IMR-90 (cell line): ENCODE results near the gene BAIAP2L1. TPM values are rescaled to one million over a fixed set of nuclear protein-coding genes. Genes with fewer than 3 reads are reported as not detected.

Source experiments
- ATAC-seq: fragments of 200-7000 bp; cut with Tn5 transposase; 2 replicates; pipeline ENCODE4 v1.9.1; 2020; ENCODE audit warnings: low read depth, mild to moderate bottlenecking, moderate library complexity
- BruUV-seq: library from RNA; stranded (reverse); fragments of 400-500 nt; replicated peaks from 2 replicates; lab custom pipeline; 2021; lab: Mats Ljungman, UMichigan
- CTCF ChIA-PET: fragments of 300-600 bp; formaldehyde crosslinking; extraction: SDS; loops from one replicate; lab custom pipeline; 2021; ENCODE audit warnings: antibody characterized with exemption; lab: Yijun Ruan, JAX
- POLR2A ChIA-PET: fragments of 300-600 bp; sonication (Branson Sonifier 250); formaldehyde crosslinking; loops from one replicate; lab custom pipeline; 2022; ENCODE audit warnings: antibody characterized with exemption; ENCODE audit not compliant: unreplicated experiment; lab: Charles Lee
- DNase-seq: peaks from one replicate; pipeline ENCODE4 v3.0.0; 2013
- H2AFZ ChIP-seq: replicated peaks from 2 replicates; pipeline ENCODE3; 2013; ENCODE audit warnings: low read length, mild to moderate bottlenecking; ENCODE audit not compliant: poor library complexity
- H2AK5ac ChIP-seq: 2 replicates; pipeline ENCODE4 v1.6.1; 2013; ENCODE audit warnings: low read depth, low read length, inconsistent platforms
- H2AK9ac ChIP-seq: replicated peaks from 2 replicates; pipeline ENCODE3; 2013; ENCODE audit warnings: mild to moderate bottlenecking, low read depth, low read length, moderate library complexity; ENCODE audit not compliant: poor library complexity
- H2BK120ac ChIP-seq: 2 replicates; pipeline ENCODE4 v1.6.1; 2013; ENCODE audit warnings: low read depth, low read length, inconsistent platforms
- H2BK15ac ChIP-seq: 3 replicates; pipeline ENCODE4 v1.6.1; 2013; ENCODE audit warnings: low read depth, low read length, inconsistent platforms
- H2BK20ac ChIP-seq: 2 replicates; pipeline ENCODE4 v1.6.1; 2013; ENCODE audit warnings: low read depth, mild to moderate bottlenecking, inconsistent platforms, low read length, moderate library complexity
- H2BK5ac ChIP-seq: 2 replicates; pipeline ENCODE4 v1.6.1; 2013; ENCODE audit warnings: mild to moderate bottlenecking, low read depth, low read length, inconsistent platforms; ENCODE audit not compliant: poor library complexity, severe bottlenecking
- H3K14ac ChIP-seq: replicated peaks from 2 replicates; pipeline ENCODE4 v1.6.1; 2013; ENCODE audit warnings: low read depth, low read length, inconsistent platforms
- H3K18ac ChIP-seq: 2 replicates; pipeline ENCODE4 v1.6.1; 2013; ENCODE audit warnings: low read depth, low read length, control low read depth
- H3K23ac ChIP-seq: 2 replicates; pipeline ENCODE4 v1.6.1; 2013; ENCODE audit warnings: low read depth, low read length, inconsistent platforms
- H3K27ac ChIP-seq: 2 replicates; pipeline ENCODE4 v1.5.1; 2013; ENCODE audit warnings: mild to moderate bottlenecking, control low read depth, low read length; ENCODE audit not compliant: insufficient read depth
- H3K27me3 ChIP-seq: 2 replicates; pipeline ENCODE4 v1.6.1; 2013; ENCODE audit warnings: low read length; ENCODE audit not compliant: control insufficient read depth, insufficient read depth
- H3K36me3 ChIP-seq: 2 replicates; pipeline ENCODE4 v1.6.1; 2013; ENCODE audit warnings: low read length, mixed read lengths; ENCODE audit not compliant: control insufficient read depth, insufficient read depth
- H3K4ac ChIP-seq: 2 replicates; pipeline ENCODE4 v1.6.1; 2013; ENCODE audit warnings: low read depth, low read length, inconsistent platforms
- H3K4me1 ChIP-seq: 2 replicates; pipeline ENCODE4 v1.6.1; 2013; ENCODE audit warnings: low read length, mixed read lengths; ENCODE audit not compliant: control insufficient read depth, insufficient read depth
- H3K4me2 ChIP-seq: 2 replicates; pipeline ENCODE4 v1.6.1; 2013; ENCODE audit warnings: low read depth, mild to moderate bottlenecking, control low read depth, low read length, moderate library complexity
- H3K4me3 ChIP-seq: 2 replicates; pipeline ENCODE4 v1.5.1; 2013; ENCODE audit warnings: low read depth, mild to moderate bottlenecking, control low read depth, low read length, moderate library complexity; ENCODE audit not compliant: insufficient read depth
- H3K56ac ChIP-seq: 2 replicates; pipeline ENCODE4 v1.6.1; 2013; ENCODE audit warnings: low read length, inconsistent platforms; ENCODE audit not compliant: insufficient read depth; ENCODE audit errors: extremely low read depth
- H3K79me1 ChIP-seq, 2 experiments: 2 replicates each; pipeline ENCODE4 v1.6.1; 2013; ENCODE audit warnings: low read length in 2 of 2, inconsistent platforms in 1 of 2, low read depth in 1 of 2
- H3K9ac ChIP-seq: 2 replicates; pipeline ENCODE4 v1.6.1; 2013; ENCODE audit warnings: low read depth, low read length, control low read depth
- H3K9me1 ChIP-seq: 2 replicates; pipeline ENCODE4 v1.6.1; 2013; ENCODE audit warnings: low read length, inconsistent platforms; ENCODE audit not compliant: insufficient read depth
- H3K9me3 ChIP-seq: 2 replicates; pipeline ENCODE4 v1.6.1; 2013; ENCODE audit warnings: low read length; ENCODE audit not compliant: control insufficient read depth, insufficient read depth
- H4K20me1 ChIP-seq: 2 replicates; pipeline ENCODE4 v1.6.1; 2013; ENCODE audit warnings: low read length, inconsistent platforms; ENCODE audit not compliant: insufficient read depth
- H4K5ac ChIP-seq: 2 replicates; pipeline ENCODE4 v1.6.1; 2013; ENCODE audit warnings: mild to moderate bottlenecking, low read depth, low read length, control low read depth
- H4K8ac ChIP-seq, 2 experiments: 2 replicates each; pipeline ENCODE4 v1.6.1; 2013; ENCODE audit warnings: low read depth in 2 of 2, low read length in 2 of 2, control low read depth in 1 of 2, inconsistent platforms in 1 of 2
- H4K91ac ChIP-seq: 2 replicates; pipeline ENCODE4 v1.6.1; 2013; ENCODE audit warnings: low read depth, low read length, inconsistent platforms; ENCODE audit not compliant: insufficient read depth
- BHLHE40 ChIP-seq: fragments of 150-350 bp; IDR thresholded peaks from 2 replicates; pipeline ENCODE4 v1.6.1; 2016; ENCODE audit warnings: mild to moderate bottlenecking, low read depth, low read length
- CHD1 ChIP-seq: IDR thresholded peaks from 2 replicates; pipeline ENCODE4 v1.6.1; 2012; ENCODE audit warnings: low read depth, low read length, improper control_type of control experiment
- FOS ChIP-seq: fragments of 150-350 bp; IDR thresholded peaks from 2 replicates; pipeline ENCODE4 v1.6.1; 2016; ENCODE audit warnings: low read depth, low read length
- MAZ ChIP-seq: IDR thresholded peaks from 2 replicates; pipeline ENCODE4 v1.6.1; 2012; ENCODE audit warnings: low read depth, mild to moderate bottlenecking, low read length, improper control_type of control experiment, moderate library complexity, borderline replicate concordance
- MXI1 ChIP-seq: IDR thresholded peaks from 2 replicates; pipeline ENCODE4 v1.6.1; 2012; ENCODE audit warnings: low read depth, mild to moderate bottlenecking, low read length, moderate library complexity, borderline replicate concordance
- NFE2L2 ChIP-seq: fragments of 150-350 bp; IDR thresholded peaks from 2 replicates; pipeline ENCODE4 v1.6.1; 2016; ENCODE audit warnings: low read depth, mild to moderate bottlenecking, low read length
- POLR2A ChIP-seq: IDR thresholded peaks from 2 replicates; pipeline ENCODE4 v1.6.1; 2012; ENCODE audit warnings: mild to moderate bottlenecking, low read depth, low read length
- RCOR1 ChIP-seq: IDR thresholded peaks from 2 replicates; pipeline ENCODE4 v1.6.1; 2012; ENCODE audit warnings: mild to moderate bottlenecking, low read length, improper control_type of control experiment; ENCODE audit not compliant: insufficient replicate concordance
- RFX5 ChIP-seq: IDR thresholded peaks from 2 replicates; pipeline ENCODE4 v1.8.0; 2012; ENCODE audit warnings: low read depth, mild to moderate bottlenecking, low read length, moderate library complexity
- WGBS, 2 experiments: methylation state at CpG; one replicate each; pipeline versions ENCODE4 v1.1.5 to v1.1.7; 2013; ENCODE audit warnings: missing lambda C conversion rate in 2 of 2; ENCODE audit not compliant: insufficient read length in 1 of 2; ENCODE audit errors: extremely low coverage in 2 of 2; 5-methylcytosine and 5-hydroxymethylcytosine counted together
- dilution Hi-C: fragments of 300-500 bp; cut with HindIII; formaldehyde crosslinking; loops from one replicate; pipeline ENCODE4 v1.14.3; 2018; ENCODE audit warnings: low sequenced_read_pairs; ENCODE audit not compliant: unreplicated experiment
- in situ Hi-C: fragments of 300-500 bp; cut with MboI; formaldehyde crosslinking; loops from 3 replicates; pipeline ENCODE4 v1.14.3; 2019; ENCODE audit warnings: low sequenced_read_pairs, inconsistent platforms, mixed read lengths
- intact Hi-C: fragments of 100-400 bp; cut with micrococcal nuclease; formaldehyde crosslinking; loops from 2 replicates; pipeline ENCODE4 v1.10.0; 2022
- polyA plus RNA-seq, 3 experiments: library from polyadenylated mRNA; depleted of rRNA; stranded (reverse); fragments of >200 nt; gene quantifications; 2 replicates each; pipeline ENCODE4 v1.2.3, GENCODE V29; 2012; ENCODE audit warnings: low replicate concordance in 1 of 3
- total RNA-seq: library from RNA; depleted of rRNA; stranded (reverse); fragments of >200 nt; gene quantifications from 2 replicates; pipeline ENCODE4 v1.2.3, GENCODE V29; 2012
- TF ChIP-seq, protein P1 (sequence below): fragments of 150-350 bp; IDR thresholded peaks from 2 replicates; pipeline ENCODE4 v1.6.1; 2016; ENCODE audit warnings: low read depth, mild to moderate bottlenecking, low read length, moderate library complexity, borderline replicate concordance
- TF ChIP-seq, protein P2 (sequence below): fragments of 150-350 bp; IDR thresholded peaks from 2 replicates; pipeline ENCODE4 v1.6.1; 2017; ENCODE audit warnings: mild to moderate bottlenecking, antibody characterized with exemption, low read length, low read depth

Gene BAIAP2L1
- total and polyA plus RNA-seq, 2 of the 4 experiments (the other 2 are of a cell fraction), result 2.2 to 6.0 TPM

DNA sequence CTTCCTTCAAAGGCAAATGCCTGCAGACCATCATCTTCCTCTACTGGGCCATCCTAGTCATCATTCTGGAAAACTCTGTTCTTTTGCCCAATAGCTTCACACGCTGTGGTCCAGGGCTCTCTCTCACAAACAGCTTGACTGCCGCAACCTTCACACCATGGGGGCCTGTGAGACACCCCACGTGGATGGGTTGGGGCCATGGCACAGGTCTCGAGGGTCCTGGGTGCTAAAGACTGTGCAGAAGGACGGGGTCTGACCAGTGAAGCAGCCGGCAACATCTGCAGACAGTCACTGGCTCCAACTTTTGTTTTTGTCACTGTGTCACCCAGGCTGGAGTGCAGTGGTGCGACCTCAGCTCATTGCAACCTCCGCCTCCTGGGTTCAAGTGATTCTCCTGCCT is 91.3 kb downstream of the BAIAP2L1 start:
- no peak overlapping the region for H2AK5ac ChIP-seq
- H2AK9ac ChIP-seq, result no peak overlapping the region
- no peak overlapping the region for H3K4me3 ChIP-seq
- peak overlapping the region; percentile 32 for H2AFZ ChIP-seq
- H4K91ac ChIP-seq, result no peak overlapping the region
- no peak overlapping the region for H2BK20ac ChIP-seq
- dilution Hi-C loops, result no loop called here
- no peak overlapping the region for H2BK5ac ChIP-seq
- WGBS, 2 experiments, result 100% methylated on average over 6 of the region's 8 CpGs; no CpG with 5 or more reads in 1 of the 2 experiments
- BruUV-seq, result no TSS peak
- no peak overlapping the region for H3K9ac ChIP-seq
- H3K23ac ChIP-seq, result no peak overlapping the region
- in situ Hi-C loops, result loop anchor here (25.0 kb wide), 1 partner anchor 428 kb away; no protein-coding TSS in a partner anchor
- no peak overlapping the region for H3K27ac ChIP-seq
- peaks cover 6% of the 10 kb centered on the region; the same call in 1 of the 2 replicates for H3K9me1 ChIP-seq
- no peak overlapping the region for H4K5ac ChIP-seq
- no peak overlapping the region for H2BK15ac ChIP-seq
- DNase-seq (no peak), ATAC-seq (no peak)
- TF ChIP-seq MXI1 (no peak), CHD1 (no peak), RFX5 (no peak), MAZ (no peak), POLR2A (no peak), FOS (no peak), BHLHE40 (no peak), RCOR1 (no peak), NFE2L2 (no peak)
- TF ChIP-seq, protein P1, sequence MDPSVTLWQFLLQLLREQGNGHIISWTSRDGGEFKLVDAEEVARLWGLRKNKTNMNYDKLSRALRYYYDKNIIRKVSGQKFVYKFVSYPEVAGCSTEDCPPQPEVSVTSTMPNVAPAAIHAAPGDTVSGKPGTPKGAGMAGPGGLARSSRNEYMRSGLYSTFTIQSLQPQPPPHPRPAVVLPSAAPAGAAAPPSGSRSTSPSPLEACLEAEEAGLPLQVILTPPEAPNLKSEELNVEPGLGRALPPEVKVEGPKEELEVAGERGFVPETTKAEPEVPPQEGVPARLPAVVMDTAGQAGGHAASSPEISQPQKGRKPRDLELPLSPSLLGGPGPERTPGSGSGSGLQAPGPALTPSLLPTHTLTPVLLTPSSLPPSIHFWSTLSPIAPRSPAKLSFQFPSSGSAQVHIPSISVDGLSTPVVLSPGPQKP, result no peak
- TF ChIP-seq, protein P2, sequence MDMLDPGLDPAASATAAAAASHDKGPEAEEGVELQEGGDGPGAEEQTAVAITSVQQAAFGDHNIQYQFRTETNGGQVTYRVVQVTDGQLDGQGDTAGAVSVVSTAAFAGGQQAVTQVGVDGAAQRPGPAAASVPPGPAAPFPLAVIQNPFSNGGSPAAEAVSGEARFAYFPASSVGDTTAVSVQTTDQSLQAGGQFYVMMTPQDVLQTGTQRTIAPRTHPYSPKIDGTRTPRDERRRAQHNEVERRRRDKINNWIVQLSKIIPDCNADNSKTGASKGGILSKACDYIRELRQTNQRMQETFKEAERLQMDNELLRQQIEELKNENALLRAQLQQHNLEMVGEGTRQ, result no peak
- ChIA-PET CTCF (no interaction called here), POLR2A (no interaction called here)
- H3K9me3 ChIP-seq, result no peaks in the 10 kb centered on the region
- H3K4me2 ChIP-seq, result no peak overlapping the region
- H3K36me3 ChIP-seq, result peaks cover 14% of the 10 kb centered on the region
- intact Hi-C loops, result no loop called here
- H4K20me1 ChIP-seq, result no peaks in the 10 kb centered on the region
- H3K79me1 ChIP-seq, result peaks cover 0 to 3% of the 10 kb centered on the region in 2 experiments; a peak in 1 of 4 replicates
- no peak overlapping the region for H3K4ac ChIP-seq
- H3K18ac ChIP-seq, result no peak overlapping the region
- peaks cover 2% of the 10 kb centered on the region for H3K4me1 ChIP-seq
- H4K8ac ChIP-seq, result no peak overlapping the region
- no peaks in the 10 kb centered on the region for H3K27me3 ChIP-seq
- no peak overlapping the region for H3K14ac ChIP-seq
- H3K56ac ChIP-seq, result no peak overlapping the region
- no peak overlapping the region for H2BK120ac ChIP-seq
